Neutrophil (primary cell): ENCODE measurements around the gene AKAP7.

ENCODE experiments used
- H3K27ac ChIP-seq: fragments of 200-600 bp; sonication (generic); 2 replicates; pipeline ENCODE4 v1.5.1; 2016; ENCODE audit warnings: mild to moderate bottlenecking, moderate library complexity
- H3K27me3 ChIP-seq: fragments of 200-600 bp; sonication (generic); 2 replicates; pipeline ENCODE4 v1.6.0; 2016; ENCODE audit warnings: mild to moderate bottlenecking
- H3K36me3 ChIP-seq: fragments of 200-600 bp; sonication (generic); 2 replicates; pipeline ENCODE4 v1.5.1; 2017
- H3K4me1 ChIP-seq, 2 experiments: fragments of 200-600 bp in 1 of 2; sonication (generic) in 1 of 2; 1 replicate in 1 of 2; 2 replicates in 1 of 2; pipeline versions ENCODE4 v1.5.1 to v1.6.1; 2013 to 2016; ENCODE audit warnings: low read depth in 1 of 2, low read length in 1 of 2, mild to moderate bottlenecking in 1 of 2, moderate library complexity in 1 of 2; ENCODE audit not compliant: control insufficient read depth in 1 of 2, insufficient read depth in 1 of 2
- H3K4me3 ChIP-seq, 2 experiments: fragments of 200-600 bp in 1 of 2; sonication (generic) in 1 of 2; 1 replicate in 1 of 2; 2 replicates in 1 of 2; pipeline ENCODE4 v1.5.1; 2013 to 2016; ENCODE audit warnings: low read depth in 1 of 2, low read length in 1 of 2, mild to moderate bottlenecking in 1 of 2, moderate library complexity in 1 of 2
- H3K9me3 ChIP-seq: fragments of 200-600 bp; sonication (generic); 2 replicates; pipeline ENCODE4 v1.5.1; 2016
- CTCF ChIP-seq: fragments of 200-600 bp; sonication (generic); IDR thresholded peaks from 2 replicates; pipeline ENCODE4 v1.5.1; 2016; ENCODE audit warnings: antibody characterized with exemption

The AKAP7 gene

DNA sequence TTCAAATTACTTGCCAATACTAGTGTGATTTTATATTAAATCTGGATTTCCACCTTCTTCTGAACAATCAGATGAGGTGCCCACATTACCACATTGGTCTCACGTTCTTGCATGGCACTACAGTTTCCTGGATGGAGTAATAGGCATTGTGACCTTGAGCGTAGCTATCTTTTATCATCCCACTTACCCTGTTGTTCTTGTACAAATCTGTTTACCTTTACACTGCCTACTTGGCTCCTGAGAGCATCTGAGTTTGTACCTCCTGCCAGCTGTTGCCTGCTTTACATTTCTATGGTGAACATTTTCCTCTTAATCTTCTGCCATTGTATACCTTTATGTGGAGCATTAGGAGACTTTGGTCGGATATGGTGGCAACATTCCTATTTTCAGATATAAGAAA, 90.7 kb downstream of the AKAP7 start:
- Histone ChIP-seq H3K36me3 (no peaks in the 10 kb centered on the region), H3K27ac (no peak overlapping the region), H3K9me3 (no peaks in the 10 kb centered on the region), H3K4me1 (no peaks in the 10 kb centered on the region), H3K27me3 (no peaks in the 10 kb centered on the region), H3K4me3 (no peak overlapping the region)
- TF ChIP-seq CTCF: no peak

GRCh38 chr6:131226459-131227157, 91.3 kb downstream of the AKAP7 start:
- H3K27me3 ChIP-seq: no peaks in the 10 kb centered on the region
- no peaks in the 10 kb centered on the region for H3K9me3 ChIP-seq
- H3K4me3 ChIP-seq: no peak overlapping the region
- H3K36me3 ChIP-seq: no peaks in the 10 kb centered on the region
- no peak overlapping the region for H3K27ac ChIP-seq
- H3K4me1 ChIP-seq: no peaks in the 10 kb centered on the region
- no peak for TF ChIP-seq CTCF

GRCh38 chr6:131227158-131227543, 91.9 kb downstream of the AKAP7 start:
- TF ChIP-seq CTCF: no peak
- H3K36me3 ChIP-seq: no peaks in the 10 kb centered on the region
- no peak overlapping the region for H3K4me3 ChIP-seq
- H3K4me1 ChIP-seq: no peaks in the 10 kb centered on the region
- H3K9me3 ChIP-seq: no peaks in the 10 kb centered on the region
- no peak overlapping the region for H3K27ac ChIP-seq
- no peaks in the 10 kb centered on the region for H3K27me3 ChIP-seq

DNA sequence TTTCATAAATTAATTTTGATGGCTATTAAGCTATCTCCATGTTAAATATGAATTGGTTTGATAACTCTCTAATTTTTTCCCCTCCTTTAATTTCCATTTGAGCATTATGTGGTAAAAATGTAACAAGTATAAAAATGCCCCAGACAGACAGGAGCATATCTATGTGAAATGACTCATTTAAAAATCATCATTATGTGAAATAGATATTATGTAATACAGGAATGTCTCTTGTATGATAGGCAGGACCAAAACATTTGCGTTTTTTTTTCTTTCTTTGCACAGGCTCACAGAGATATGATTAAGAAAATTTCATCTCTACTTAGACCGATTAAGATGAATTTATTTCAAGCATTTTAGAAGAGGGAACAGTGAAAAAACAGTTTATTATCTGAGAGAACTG, 95.8 kb downstream of the AKAP7 start:
- no peaks in the 10 kb centered on the region for H3K9me3 ChIP-seq
- H3K27ac ChIP-seq: no peak overlapping the region
- H3K36me3 ChIP-seq: no peaks in the 10 kb centered on the region
- no peaks in the 10 kb centered on the region for H3K4me1 ChIP-seq
- H3K27me3 ChIP-seq: no peaks in the 10 kb centered on the region
- no peak overlapping the region for H3K4me3 ChIP-seq
- TF ChIP-seq CTCF: no peak

DNA sequence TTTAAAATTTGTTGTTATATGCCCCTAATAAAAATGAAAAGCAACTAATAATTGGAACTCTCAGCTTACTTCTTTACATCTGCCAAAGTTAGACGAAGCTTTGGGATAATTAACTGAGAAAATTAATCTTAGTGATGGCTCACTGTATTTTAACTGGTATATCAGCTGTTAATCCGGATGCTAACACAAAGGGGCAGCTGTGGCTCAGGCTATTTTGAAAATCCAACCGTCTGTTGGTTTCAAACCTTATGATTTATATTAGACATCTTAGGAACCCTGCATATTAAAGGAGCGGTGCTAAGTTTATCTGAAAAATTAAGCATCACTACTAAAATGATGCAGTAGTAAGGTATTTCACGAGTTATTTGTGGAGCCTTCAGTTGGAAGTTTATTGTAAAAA, 96.6 kb downstream of the AKAP7 start:
- no peaks in the 10 kb centered on the region for H3K4me1 ChIP-seq
- no peaks in the 10 kb centered on the region for H3K9me3 ChIP-seq
- H3K27ac ChIP-seq: no peak overlapping the region
- no peak overlapping the region for H3K4me3 ChIP-seq
- H3K36me3 ChIP-seq: no peaks in the 10 kb centered on the region
- no peak for TF ChIP-seq CTCF
- no peaks in the 10 kb centered on the region for H3K27me3 ChIP-seq
